ENCODE measurements around the gene FSTL4.

DNA sequence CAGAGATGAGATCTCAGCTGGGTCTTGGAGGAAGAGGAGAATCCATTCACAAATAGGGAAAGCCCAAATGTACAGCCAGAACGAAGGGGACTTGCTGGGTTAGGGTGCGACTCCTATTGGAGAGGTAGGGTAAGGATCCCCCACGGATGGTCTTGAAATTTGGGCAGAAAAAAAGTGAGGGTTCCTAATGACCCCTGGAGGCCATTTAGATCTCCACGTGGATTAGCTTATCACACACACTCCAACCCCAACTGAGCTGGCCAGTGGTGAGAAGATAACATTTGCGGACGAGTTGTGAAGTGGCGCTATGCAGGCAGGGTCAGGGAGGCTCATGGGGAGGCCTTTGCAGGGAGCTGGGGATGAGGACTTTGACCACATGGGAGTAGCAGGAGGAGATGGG, 86.0 kb downstream of the FSTL4 start:
- TF ChIP-seq, protein P1, sequence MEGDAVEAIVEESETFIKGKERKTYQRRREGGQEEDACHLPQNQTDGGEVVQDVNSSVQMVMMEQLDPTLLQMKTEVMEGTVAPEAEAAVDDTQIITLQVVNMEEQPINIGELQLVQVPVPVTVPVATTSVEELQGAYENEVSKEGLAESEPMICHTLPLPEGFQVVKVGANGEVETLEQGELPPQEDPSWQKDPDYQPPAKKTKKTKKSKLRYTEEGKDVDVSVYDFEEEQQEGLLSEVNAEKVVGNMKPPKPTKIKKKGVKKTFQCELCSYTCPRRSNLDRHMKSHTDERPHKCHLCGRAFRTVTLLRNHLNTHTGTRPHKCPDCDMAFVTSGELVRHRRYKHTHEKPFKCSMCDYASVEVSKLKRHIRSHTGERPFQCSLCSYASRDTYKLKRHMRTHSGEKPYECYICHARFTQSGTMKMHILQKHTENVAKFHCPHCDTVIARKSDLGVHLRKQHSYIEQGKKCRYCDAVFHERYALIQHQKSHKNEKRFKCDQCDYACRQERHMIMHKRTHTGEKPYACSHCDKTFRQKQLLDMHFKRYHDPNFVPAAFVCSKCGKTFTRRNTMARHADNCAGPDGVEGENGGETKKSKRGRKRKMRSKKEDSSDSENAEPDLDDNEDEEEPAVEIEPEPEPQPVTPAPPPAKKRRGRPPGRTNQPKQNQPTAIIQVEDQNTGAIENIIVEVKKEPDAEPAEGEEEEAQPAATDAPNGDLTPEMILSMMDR (IDR thresholded peaks at IDR 0.05) = no peak
- TF ChIP-seq EP300 (IDR thresholded peaks at IDR 0.05) = no peak
